ENCODE results near the gene ZNF581. TPM values are rescaled to one million over a fixed set of nuclear protein-coding genes. Genes with fewer than 3 reads are reported as not detected.

Gene ZNF581
- total RNA-seq, 4 donors from 2014 or later: 11.1 to 23.9 (median 15.8) TPM

GRCh38 chr19:55667511-55667910 lies 24.1 kb downstream of the ZNF581 start:
- no peak overlapping the region for H3K27ac ChIP-seq
- no peaks in the 10 kb centered on the region for H3K4me1 ChIP-seq
- H3K27me3 ChIP-seq: no peaks in the 10 kb centered on the region
- no peak for DNase-seq
- H3K4me3 ChIP-seq (replicated peaks in 1 of 3): no peak overlapping the region
- H3K36me3 ChIP-seq: peaks cover 72 to 73% of the 10 kb centered on the region in 2 donors
- intact Hi-C loops (cut with DNase I): no loop called here
- WGBS, 2 donors: 91 to 92% methylated on average over 12 of the region's 12 CpGs
- H3K9me3 ChIP-seq: no peaks in the 10 kb centered on the region
- TF ChIP-seq POLR2A (IDR thresholded peaks at IDR 0.05): no peak
- TF ChIP-seq, protein P1, sequence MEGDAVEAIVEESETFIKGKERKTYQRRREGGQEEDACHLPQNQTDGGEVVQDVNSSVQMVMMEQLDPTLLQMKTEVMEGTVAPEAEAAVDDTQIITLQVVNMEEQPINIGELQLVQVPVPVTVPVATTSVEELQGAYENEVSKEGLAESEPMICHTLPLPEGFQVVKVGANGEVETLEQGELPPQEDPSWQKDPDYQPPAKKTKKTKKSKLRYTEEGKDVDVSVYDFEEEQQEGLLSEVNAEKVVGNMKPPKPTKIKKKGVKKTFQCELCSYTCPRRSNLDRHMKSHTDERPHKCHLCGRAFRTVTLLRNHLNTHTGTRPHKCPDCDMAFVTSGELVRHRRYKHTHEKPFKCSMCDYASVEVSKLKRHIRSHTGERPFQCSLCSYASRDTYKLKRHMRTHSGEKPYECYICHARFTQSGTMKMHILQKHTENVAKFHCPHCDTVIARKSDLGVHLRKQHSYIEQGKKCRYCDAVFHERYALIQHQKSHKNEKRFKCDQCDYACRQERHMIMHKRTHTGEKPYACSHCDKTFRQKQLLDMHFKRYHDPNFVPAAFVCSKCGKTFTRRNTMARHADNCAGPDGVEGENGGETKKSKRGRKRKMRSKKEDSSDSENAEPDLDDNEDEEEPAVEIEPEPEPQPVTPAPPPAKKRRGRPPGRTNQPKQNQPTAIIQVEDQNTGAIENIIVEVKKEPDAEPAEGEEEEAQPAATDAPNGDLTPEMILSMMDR (IDR thresholded peaks at IDR 0.05): no peak

GRCh38 chr19:55667958-55668357 lies 24.5 kb downstream of the ZNF581 start:
- H3K27me3 ChIP-seq: no peaks in the 10 kb centered on the region
- WGBS, 2 donors: 80 to 88% methylated on average over 8 to 9 of the region's 11 CpGs
- no peaks in the 10 kb centered on the region for H3K9me3 ChIP-seq
- H3K27ac ChIP-seq: no peak overlapping the region
- no peak overlapping the region for H3K4me3 ChIP-seq (replicated peaks in 1 of 3)
- TF ChIP-seq, protein P1 (IDR thresholded peaks at IDR 0.05): no peak
- TF ChIP-seq POLR2A (IDR thresholded peaks at IDR 0.05): no peak
- H3K4me1 ChIP-seq: no peaks in the 10 kb centered on the region
- peaks cover 68% of the 10 kb centered on the region in 2 donors for H3K36me3 ChIP-seq
- no peak for DNase-seq
- intact Hi-C loops (cut with DNase I): no loop called here

- no peaks in the 10 kb centered on the region for H3K4me1 ChIP-seq
- TF ChIP-seq POLR2A (IDR thresholded peaks at IDR 0.05): no peak
- TF ChIP-seq, protein P1 (IDR thresholded peaks at IDR 0.05): no peak
- intact Hi-C loops (cut with DNase I): no loop called here
- H3K27ac ChIP-seq: no peak overlapping the region
- H3K4me3 ChIP-seq (replicated peaks in 1 of 3): no peak overlapping the region
- H3K27me3 ChIP-seq: no peaks in the 10 kb centered on the region
- H3K9me3 ChIP-seq: no peaks in the 10 kb centered on the region
- WGBS, 2 donors: 90 to 95% methylated on average over 18 to 23 of the region's 30 CpGs
- no peak for DNase-seq
- peaks cover 60 to 67% of the 10 kb centered on the region in 2 donors for H3K36me3 ChIP-seq
Observed at GRCh38 chr19:55668603-55669348, 25.3 kb downstream of the ZNF581 start.

DNA sequence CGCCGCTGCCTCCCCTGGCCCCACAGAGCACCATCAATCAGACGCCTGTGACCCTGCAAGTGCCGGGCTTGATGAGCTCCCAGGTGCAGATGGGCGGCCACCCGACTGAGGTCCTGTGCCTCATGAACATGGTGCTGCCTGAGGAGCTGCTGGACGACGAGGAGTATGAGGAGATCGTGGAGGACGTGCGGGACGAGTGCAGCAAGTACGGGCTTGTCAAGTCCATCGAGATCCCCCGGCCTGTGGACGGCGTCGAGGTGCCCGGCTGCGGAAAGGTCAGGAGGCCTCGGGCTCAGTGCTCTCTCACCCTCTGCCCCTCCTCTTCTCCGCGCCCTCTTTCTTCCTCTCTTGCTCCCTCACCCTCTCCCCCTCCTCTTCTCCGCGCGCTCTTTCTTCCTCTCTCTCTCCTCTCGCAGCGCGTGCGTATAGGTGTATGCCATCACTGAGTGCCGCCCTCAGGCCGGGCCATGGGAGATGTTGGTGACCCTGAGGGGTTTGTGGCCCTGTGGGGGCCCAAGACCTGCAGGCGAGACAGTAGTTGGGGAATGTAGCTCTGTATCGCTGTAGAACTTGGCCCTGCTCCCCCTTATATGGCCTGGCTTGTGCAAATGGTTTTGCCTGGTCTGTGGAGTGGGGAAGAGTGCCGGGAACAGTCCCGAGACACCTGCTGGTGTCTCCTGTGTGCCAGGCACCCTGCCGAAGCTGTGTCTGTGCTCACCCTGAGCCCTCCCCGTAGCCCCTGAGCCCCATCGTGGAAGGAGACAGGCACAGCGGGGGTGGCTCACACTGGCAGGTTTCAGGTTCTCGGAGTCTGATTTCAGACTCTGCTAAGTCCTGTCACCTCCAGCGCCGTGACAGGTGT lies 26.2 kb downstream of the ZNF581 start:
- H3K4me1 ChIP-seq: peaks cover 0 to 4% of the 10 kb centered on the region in 2 donors
- DNase-seq: no peak
- peaks cover 53 to 62% of the 10 kb centered on the region in 2 donors for H3K36me3 ChIP-seq
- intact Hi-C loops (cut with DNase I): no loop called here
- H3K4me3 ChIP-seq (replicated peaks in 1 of 3): no peak overlapping the region
- no peaks in the 10 kb centered on the region for H3K27me3 ChIP-seq
- no peak overlapping the region for H3K27ac ChIP-seq
- 89 to 93% methylated on average over 38 to 39 of the region's 43 CpGs for WGBS, 2 donors
- H3K9me3 ChIP-seq: no peaks in the 10 kb centered on the region
- TF ChIP-seq, protein P1 (IDR thresholded peaks at IDR 0.05): no peak
- TF ChIP-seq POLR2A (IDR thresholded peaks at IDR 0.05): no peak

All from thyroid gland (tissue), 4 donors.